Measurements from ENCODE around the gene TEX30. TPM values are rescaled to one million over a fixed set of nuclear protein-coding genes. Genes with fewer than 3 reads are reported as not detected.

Gene TEX30
- total RNA-seq, 1 experiment from 2014 or later: 13.1 TPM

GRCh38 chr13:102769679-102770078, 3.9 kb downstream of the TEX30 start:
- H3K4me3 Mint-ChIP-seq: no peak overlapping the region

More at GRCh38 chr13:102769679-102770078, 3.9 kb downstream of the TEX30 start:
- Histone ChIP-seq H3K4me1 (ENCODE audit: insufficient read depth, low read length) (peaks cover 2% of the 10 kb centered on the region; the same call in 1 of the 2 replicates), H3T11ph (ENCODE audit: low read length) (no peak overlapping the region), H3K79me1 (ENCODE audit: insufficient read depth, low read depth, low read length, poor library complexity, severe bottlenecking) (no peaks in the 10 kb centered on the region), H4K5ac (ENCODE audit: insufficient read length, low read depth, low read length) (no peak overlapping the region), H3K56ac (ENCODE audit: insufficient read length, low read depth, low read length) (no peak overlapping the region), H2BK5ac (ENCODE audit: insufficient read length, low read length) (no peak overlapping the region), H3K27ac (ENCODE audit: insufficient read length, low read depth, low read length) (no peak overlapping the region), H3K27me3 (ENCODE audit: insufficient read depth, low read length) (no peaks in the 10 kb centered on the region; the same call in 1 of the 2 replicates), H2BK15ac (ENCODE audit: low read depth, low read length) (no peak overlapping the region), H3K79me2 (ENCODE audit: insufficient read depth, low read length) (no peaks in the 10 kb centered on the region), H4K91ac (ENCODE audit: insufficient read length, low read depth, low read length) (no peak overlapping the region), H2AK5ac (ENCODE audit: insufficient read length, low read length) (no peak overlapping the region), H3K9me3 (ENCODE audit: control insufficient read depth, low read depth, low read length) (no peaks in the 10 kb centered on the region), H2BK12ac (ENCODE audit: insufficient read length, low read depth, low read length) (no peak overlapping the region), H3K9ac (ENCODE audit: extremely low read depth, insufficient read length, low read length) (no peak overlapping the region), H2AFZ (ENCODE audit: low read length) (no peak overlapping the region), H4K20me1 (ENCODE audit: control insufficient read depth, insufficient read depth, insufficient read length) (no peaks in the 10 kb centered on the region), H3K4ac (ENCODE audit: low read depth, low read length) (no peak overlapping the region), H3K4me2 (ENCODE audit: insufficient read depth, insufficient read length, low read length) (no peak overlapping the region), H2BK20ac (ENCODE audit: low read depth, low read length, poor library complexity, severe bottlenecking) (no peak overlapping the region), H4K8ac (replicated peaks; ENCODE audit: insufficient read length, low read depth, low read length) (no peak overlapping the region), H3K18ac (ENCODE audit: insufficient read length, low read depth, low read length) (no peak overlapping the region), H3K23me2 (ENCODE audit: insufficient read length, low read depth, low read length, poor library complexity, severe bottlenecking) (peaks cover 5% of the 10 kb centered on the region), H3K23ac (ENCODE audit: insufficient read length, low read depth, low read length) (no peak overlapping the region), H2BK120ac (ENCODE audit: low read depth, low read length, poor library complexity, severe bottlenecking) (no peak overlapping the region), H3K14ac (ENCODE audit: insufficient read depth, low read length) (no peak overlapping the region)
- peaks cover 10% of the 10 kb centered on the region in 2 experiments for H3K4me1 Mint-ChIP-seq
- no peak for TF ChIP-seq CTCF (conservative IDR thresholded peaks at IDR 0.05)
- whole genome bisulfite sequencing (ENCODE audit: extremely low coverage, insufficient read length, low lambda C conversion rate): no CpG with 5 or more reads among the region's 4 CpGs
- peaks cover 0 to 10% (median 6%) of the 10 kb centered on the region in 3 experiments; a peak in 4 of 7 replicates for H3K36me3 Mint-ChIP-seq (ENCODE audit: insufficient read depth in 1 of 3, low read depth in 3 of 3)
- H3K27me3 Mint-ChIP-seq (ENCODE audit: low read depth): peaks cover 9% of the 10 kb centered on the region
- DNase-seq: no peak
- H3K9me3 Mint-ChIP-seq: peaks cover 0 to 2% of the 10 kb centered on the region in 2 experiments; a peak in 1 of 5 replicates
- H3K27ac Mint-ChIP-seq: no peak overlapping the region; a peak in 1 of 7 replicates

All from H9 (cell line).